Panc1 (cell line): Measurements from ENCODE around the gene ERN1. TPM values are rescaled to one million over a fixed set of nuclear protein-coding genes. Genes with fewer than 3 reads are reported as not detected.

ENCODE experiments used
- ATAC-seq: fragments of 200-7000 bp; cut with Tn5 transposase; 2 replicates; pipeline ENCODE4 v1.9.1; 2020; ENCODE audit warnings: mild to moderate bottlenecking, moderate library complexity
- BruUV-seq: library from RNA; stranded (reverse); fragments of 400-500 nt; replicated peaks from 2 replicates; lab custom pipeline; 2021; lab: Mats Ljungman, UMichigan
- CTCF ChIA-PET: fragments of 300-600 bp; sonication (Branson Sonifier 250); formaldehyde crosslinking; loops from one replicate; lab custom pipeline; 2022; ENCODE audit warnings: antibody characterized with exemption; lab: Charles Lee
- POLR2A ChIA-PET: fragments of 300-600 bp; sonication (Branson Sonifier 250); formaldehyde crosslinking; loops from one replicate; lab custom pipeline; 2022; ENCODE audit warnings: antibody characterized with exemption; lab: Charles Lee
- DNase-seq: peaks from one replicate; pipeline ENCODE4 v3.0.0-alpha.2; 2010; ENCODE audit warnings: low read depth, low spot score
- H3K27ac ChIP-seq: 2 replicates; pipeline ENCODE4 v1.5.1; 2011; ENCODE audit warnings: mild to moderate bottlenecking, low read length, inconsistent platforms
- H3K27me3 ChIP-seq: fragments of 200-500 bp; sonication (Bioruptor generic); 2 replicates; pipeline ENCODE4 v1.6.0; 2014; ENCODE audit warnings: low read length, inconsistent platforms; ENCODE audit not compliant: control insufficient read depth, insufficient read depth
- H3K36me3 ChIP-seq: fragments of 200-500 bp; sonication (Bioruptor generic); 2 replicates; pipeline ENCODE4 v1.5.1; 2014; ENCODE audit warnings: inconsistent platforms, mild to moderate bottlenecking, low read length, moderate library complexity; ENCODE audit not compliant: control insufficient read depth, insufficient read depth
- H3K4me1 ChIP-seq: 2 replicates; pipeline ENCODE4 v1.5.1; 2011; ENCODE audit warnings: inconsistent platforms, mild to moderate bottlenecking, low read length, moderate library complexity; ENCODE audit not compliant: control insufficient read depth, insufficient read depth
- H3K4me3 ChIP-seq, 2 experiments: 2 replicates each; pipeline ENCODE4 v1.5.1; 2011 to 2012; ENCODE audit warnings: low read depth in 2 of 2, low read length in 2 of 2, mild to moderate bottlenecking in 2 of 2, inconsistent platforms in 1 of 2, moderate library complexity in 1 of 2
- H3K9me3 ChIP-seq: fragments of 200-500 bp; sonication (Bioruptor generic); 2 replicates; pipeline ENCODE4 v1.5.1; 2014; ENCODE audit warnings: low read depth, mild to moderate bottlenecking, inconsistent platforms, low read length, moderate library complexity; ENCODE audit not compliant: control insufficient read depth, insufficient read depth
- CTCF ChIP-seq: fragments of 450-650 bp; IDR thresholded peaks from 2 replicates; pipeline ENCODE4 v1.5.1; 2017; ENCODE audit warnings: mild to moderate bottlenecking
- POLR2AphosphoS5 ChIP-seq: IDR thresholded peaks from 2 replicates; pipeline ENCODE4 v1.6.1; 2012; ENCODE audit warnings: mild to moderate bottlenecking, low read depth, low read length, moderate library complexity
- REST ChIP-seq, 2 experiments: IDR thresholded peaks; 2 replicates each; pipeline ENCODE4 v1.6.1; 2011 to 2012; ENCODE audit warnings: low read depth in 2 of 2, control low read depth in 1 of 2, low read length in 1 of 2, mild to moderate bottlenecking in 1 of 2, moderate library complexity in 1 of 2; ENCODE audit not compliant: insufficient read depth in 1 of 2
- SIN3A ChIP-seq: IDR thresholded peaks from 2 replicates; pipeline ENCODE4 v1.6.1; 2012; ENCODE audit warnings: low read depth, mild to moderate bottlenecking, low read length, moderate library complexity, borderline replicate concordance; ENCODE audit not compliant: insufficient read depth
- TCF7L2 ChIP-seq: IDR thresholded peaks from 2 replicates; pipeline ENCODE4 v1.6.1; 2011; ENCODE audit warnings: mild to moderate bottlenecking, low read depth, low read length, inconsistent platforms
- in situ Hi-C: cut with HindIII; loops from 2 replicates; pipeline ENCODE4 v1.10.0; 2016; ENCODE audit warnings: low sequenced_read_pairs, low pct_unique_long_range_greater_than_20kb
- intact Hi-C: fragments of 100-400 bp; cut with micrococcal nuclease; formaldehyde crosslinking; loops from one replicate; pipeline ENCODE4 v1.10.0; 2022; ENCODE audit not compliant: unreplicated experiment
- total RNA-seq: library from RNA; stranded (reverse); gene quantifications from one replicate; pipeline ENCODE4 v1.2.1, GENCODE V29; 2021; ENCODE audit not compliant: unreplicated experiment

ERN1 gene
- total RNA-seq, 1 experiment from 2014 or later: 12.1 TPM

- ChIA-PET CTCF (no interaction called here), POLR2A (no interaction called here)
- intact Hi-C loops: no loop called here
- BruUV-seq: no TSS peak
- TF ChIP-seq POLR2AphosphoS5 (no peak), REST (IDR thresholded peaks at IDR 0.05; ENCODE audit: insufficient read depth in 1 of 2, low read depth in 2 of 2, low read length in 1 of 2) (no peak), SIN3A (no peak), CTCF (no peak)
- Histone ChIP-seq H3K27ac (no peak overlapping the region), H3K27me3 (no peaks in the 10 kb centered on the region), H3K4me1 (peaks cover 8% of the 10 kb centered on the region), H3K9me3 (no peaks in the 10 kb centered on the region), H3K4me3 (no peak overlapping the region), H3K36me3 (no peaks in the 10 kb centered on the region)
- in situ Hi-C loops: no loop called here
- DNase-seq (no peak), ATAC-seq (no peak)
Observed at GRCh38 chr17:64120159-64120810, 9.7 kb downstream of the ERN1 start.

GRCh38 chr17:64117981-64118979 is 11.7 kb downstream of the ERN1 start:
- intact Hi-C loops: no loop called here
- Histone ChIP-seq H3K27ac (no peak overlapping the region), H3K9me3 (no peaks in the 10 kb centered on the region), H3K27me3 (no peaks in the 10 kb centered on the region), H3K36me3 (no peaks in the 10 kb centered on the region), H3K4me1 (peaks cover 8% of the 10 kb centered on the region), H3K4me3 (no peak overlapping the region)
- in situ Hi-C loops: no loop called here
- ChIA-PET POLR2A (interaction anchor here (0.7 kb wide), 1 partner anchor 32 kb away, joined by 4 read pairs; no protein-coding TSS in a partner anchor), CTCF (no interaction called here)
- DNase-seq (no peak), ATAC-seq (no peak)
- BruUV-seq: no TSS peak
- TF ChIP-seq SIN3A: no peak
- TF ChIP-seq CTCF: no peak
- no peak for TF ChIP-seq REST (IDR thresholded peaks at IDR 0.05; ENCODE audit: insufficient read depth in 1 of 2, low read depth in 2 of 2, low read length in 1 of 2)
- no peak for TF ChIP-seq POLR2AphosphoS5
- no peak for TF ChIP-seq TCF7L2
